Measurements from ENCODE around the gene ACTBL2. TPM values are rescaled to one million over a fixed set of nuclear protein-coding genes. Genes with fewer than 3 reads are reported as not detected.

Gene ACTBL2
- polyA plus RNA-seq, 1 of the 3 experiments (the other 2 are of a cell fraction) = 0.99 TPM

GRCh38 chr5:57493034-57493433 lies 10.4 kb upstream of the ACTBL2 start:
- POLR2A ChIA-PET = no interaction called here
- CTCF ChIA-PET = interaction anchor here (0.9 to 1.4 kb wide), 3 partner anchors 9 to 286 kb away, joined by 3 to 6 read pairs (median 5); no protein-coding TSS in a partner anchor
- Histone ChIP-seq H3K36me3 (replicated peaks in 1 of 2; ENCODE audit: control insufficient read depth in 1 of 2, insufficient read depth in 2 of 2, low read length in 1 of 2) (no peaks in the 10 kb centered on the region), H3K9me3 (no peaks in the 10 kb centered on the region), H3K27ac (ENCODE audit: low read depth in 2 of 2, low read length in 1 of 2) (peak overlapping the region in 1 of 2 experiments; percentile 93; a peak in 2 of 4 replicates), H3K4me2 (no peak overlapping the region), H3K4me3 (ENCODE audit: low read depth in 2 of 2, low read length in 1 of 2) (no peak overlapping the region), H3F3A (replicated peaks; ENCODE audit: insufficient read depth) (peaks cover 15% of the 10 kb centered on the region), H3K27me3 (ENCODE audit: insufficient read depth) (no peaks in the 10 kb centered on the region), H3K9ac (no peak overlapping the region), H3K79me2 (ENCODE audit: insufficient read depth) (no peaks in the 10 kb centered on the region), H3K4me1 (ENCODE audit: control insufficient read depth in 1 of 2, insufficient read depth in 2 of 2, low read depth in 1 of 2, low read length in 1 of 2) (peaks cover 17 to 40% of the 10 kb centered on the region in 2 experiments), H3K9me2 (no peaks in the 10 kb centered on the region), H4K20me1 (ENCODE audit: insufficient read depth) (no peaks in the 10 kb centered on the region), H2AFZ (ENCODE audit: low read depth) (no peak overlapping the region)
- TF ChIP-seq, protein P1, sequence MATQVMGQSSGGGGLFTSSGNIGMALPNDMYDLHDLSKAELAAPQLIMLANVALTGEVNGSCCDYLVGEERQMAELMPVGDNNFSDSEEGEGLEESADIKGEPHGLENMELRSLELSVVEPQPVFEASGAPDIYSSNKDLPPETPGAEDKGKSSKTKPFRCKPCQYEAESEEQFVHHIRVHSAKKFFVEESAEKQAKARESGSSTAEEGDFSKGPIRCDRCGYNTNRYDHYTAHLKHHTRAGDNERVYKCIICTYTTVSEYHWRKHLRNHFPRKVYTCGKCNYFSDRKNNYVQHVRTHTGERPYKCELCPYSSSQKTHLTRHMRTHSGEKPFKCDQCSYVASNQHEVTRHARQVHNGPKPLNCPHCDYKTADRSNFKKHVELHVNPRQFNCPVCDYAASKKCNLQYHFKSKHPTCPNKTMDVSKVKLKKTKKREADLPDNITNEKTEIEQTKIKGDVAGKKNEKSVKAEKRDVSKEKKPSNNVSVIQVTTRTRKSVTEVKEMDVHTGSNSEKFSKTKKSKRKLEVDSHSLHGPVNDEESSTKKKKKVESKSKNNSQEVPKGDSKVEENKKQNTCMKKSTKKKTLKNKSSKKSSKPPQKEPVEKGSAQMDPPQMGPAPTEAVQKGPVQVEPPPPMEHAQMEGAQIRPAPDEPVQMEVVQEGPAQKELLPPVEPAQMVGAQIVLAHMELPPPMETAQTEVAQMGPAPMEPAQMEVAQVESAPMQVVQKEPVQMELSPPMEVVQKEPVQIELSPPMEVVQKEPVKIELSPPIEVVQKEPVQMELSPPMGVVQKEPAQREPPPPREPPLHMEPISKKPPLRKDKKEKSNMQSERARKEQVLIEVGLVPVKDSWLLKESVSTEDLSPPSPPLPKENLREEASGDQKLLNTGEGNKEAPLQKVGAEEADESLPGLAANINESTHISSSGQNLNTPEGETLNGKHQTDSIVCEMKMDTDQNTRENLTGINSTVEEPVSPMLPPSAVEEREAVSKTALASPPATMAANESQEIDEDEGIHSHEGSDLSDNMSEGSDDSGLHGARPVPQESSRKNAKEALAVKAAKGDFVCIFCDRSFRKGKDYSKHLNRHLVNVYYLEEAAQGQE (IDR thresholded peaks at IDR 0.05; ENCODE audit: low read depth, low read length) = no peak
- no peak for TF ChIP-seq GATA2 (CRISPR knock-in tag; IDR thresholded peaks at IDR 0.05)
- no peak for TF ChIP-seq TAF1 (IDR thresholded peaks at IDR 0.05; ENCODE audit: borderline replicate concordance, low read depth, low read length)
- 78% methylated on average over 1 of the region's 1 CpG for WGBS (ENCODE audit: low lambda C conversion rate)
- DNase-seq = no peak

GRCh38 chr5:57492632-57493031 lies 10.0 kb upstream of the ACTBL2 start:
- CTCF ChIA-PET = interaction anchor here (0.9 to 1.4 kb wide), 4 partner anchors 9 to 395 kb away, joined by 3 to 6 read pairs (median 4); no protein-coding TSS in a partner anchor

More at GRCh38 chr5:57492632-57493031, 10.0 kb upstream of the ACTBL2 start:
- Histone ChIP-seq H4K20me1 (ENCODE audit: insufficient read depth) (no peaks in the 10 kb centered on the region), H3K9me3 (no peaks in the 10 kb centered on the region), H3K4me2 (no peak overlapping the region), H3K27ac (ENCODE audit: low read depth in 2 of 2, low read length in 1 of 2) (peak overlapping the region in 1 of 2 experiments; percentile 22; a peak in 2 of 4 replicates), H3K9me2 (no peaks in the 10 kb centered on the region), H3K36me3 (replicated peaks in 1 of 2; ENCODE audit: control insufficient read depth in 1 of 2, insufficient read depth in 2 of 2, low read length in 1 of 2) (no peaks in the 10 kb centered on the region), H3K9ac (no peak overlapping the region), H3F3A (replicated peaks; ENCODE audit: insufficient read depth) (peaks cover 19% of the 10 kb centered on the region), H2AFZ (ENCODE audit: low read depth) (no peak overlapping the region), H3K27me3 (ENCODE audit: insufficient read depth) (no peaks in the 10 kb centered on the region), H3K4me1 (ENCODE audit: control insufficient read depth in 1 of 2, insufficient read depth in 2 of 2, low read depth in 1 of 2, low read length in 1 of 2) (peaks cover 21 to 44% of the 10 kb centered on the region in 2 experiments), H3K4me3 (ENCODE audit: low read depth in 2 of 2, low read length in 1 of 2) (no peak overlapping the region), H3K79me2 (ENCODE audit: insufficient read depth) (no peaks in the 10 kb centered on the region)
- 95% methylated on average over 3 of the region's 3 CpGs for WGBS (ENCODE audit: low lambda C conversion rate)
- no peak for TF ChIP-seq RFX5 (IDR thresholded peaks at IDR 0.05; ENCODE audit: low read length)
- TF ChIP-seq NRF1 (IDR thresholded peaks at IDR 0.05; ENCODE audit: low read depth, low read length) = no peak
- no peak for TF ChIP-seq USF2 (IDR thresholded peaks at IDR 0.05; ENCODE audit: borderline replicate concordance, low read depth, low read length)
- no peak for TF ChIP-seq SIN3A (IDR thresholded peaks at IDR 0.05; ENCODE audit: borderline replicate concordance, low read depth, low read length)
- no peak for TF ChIP-seq SMC3 (IDR thresholded peaks at IDR 0.05; ENCODE audit: low read depth, low read length)
- no peak for TF ChIP-seq RCOR1 (IDR thresholded peaks at IDR 0.05; ENCODE audit: low read length)
- no peak for TF ChIP-seq MXI1 (IDR thresholded peaks at IDR 0.05; ENCODE audit: low read depth, low read length)
- TF ChIP-seq, protein P2, sequence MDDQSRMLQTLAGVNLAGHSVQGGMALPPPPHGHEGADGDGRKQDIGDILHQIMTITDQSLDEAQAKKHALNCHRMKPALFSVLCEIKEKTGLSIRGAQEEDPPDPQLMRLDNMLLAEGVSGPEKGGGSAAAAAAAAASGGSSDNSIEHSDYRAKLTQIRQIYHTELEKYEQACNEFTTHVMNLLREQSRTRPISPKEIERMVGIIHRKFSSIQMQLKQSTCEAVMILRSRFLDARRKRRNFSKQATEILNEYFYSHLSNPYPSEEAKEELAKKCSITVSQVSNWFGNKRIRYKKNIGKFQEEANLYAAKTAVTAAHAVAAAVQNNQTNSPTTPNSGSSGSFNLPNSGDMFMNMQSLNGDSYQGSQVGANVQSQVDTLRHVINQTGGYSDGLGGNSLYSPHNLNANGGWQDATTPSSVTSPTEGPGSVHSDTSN (IDR thresholded peaks at IDR 0.05) = no peak
- POLR2A ChIA-PET = no interaction called here
- no peak for DNase-seq
